K562 (cell line): ENCODE results near the gene SMIM41. TPM values are rescaled to one million over a fixed set of nuclear protein-coding genes. Genes with fewer than 3 reads are reported as not detected.

Experiments
- ATAC-seq: fragments of 200-7000 bp; cut with Tn5 transposase; 3 replicates; pipeline ENCODE4 v1.9.1; 2020; ENCODE audit warnings: moderate library complexity
- BruUV-seq: library from RNA; stranded (reverse); fragments of 400-500 nt; replicated peaks from 2 replicates; lab custom pipeline; 2021; lab: Mats Ljungman, UMichigan
- CTCF ChIA-PET: fragments of 300-600 bp; formaldehyde crosslinking; extraction: SDS; loops from one replicate; lab custom pipeline; 2021; ENCODE audit warnings: low intra/inter-chr PET ratio; lab: Yijun Ruan, JAX
- POLR2A ChIA-PET: fragments of 300-600, 350-650 bp; sonication (Branson Sonifier 250); formaldehyde crosslinking; extraction: SDS; loops from one replicate; lab custom pipeline; 2021; ENCODE audit warnings: antibody characterized with exemption, inconsistent platforms; lab: Yijun Ruan, JAX
- DNase-seq, 4 experiments: peaks; one replicate each; pipeline versions ENCODE4 v3.0.0 to v3.0.0-alpha.2; 2011 to 2018; ENCODE audit warnings: low spot score in 3 of 4, mixed read lengths in 3 of 4; ENCODE audit errors: extremely low read depth in 1 of 4
- FAIRE-seq: peaks from 2 replicates; lab custom pipeline; 2011; peaks lifted over from hg19 to GRCh38; lab: Jason Lieb, UNC
- H2AFZ ChIP-seq: 2 replicates; pipeline ENCODE4 v1.6.0; 2011; ENCODE audit warnings: low read depth, low read length, control low read depth, inconsistent platforms
- H3K27ac ChIP-seq: fragments of 200-600 bp; 3 replicates; pipeline ENCODE4 v1.8.0; 2011; ENCODE audit warnings: low read depth, mild to moderate bottlenecking, control low read depth, inconsistent platforms, low read length, moderate library complexity, mixed read lengths; ENCODE audit errors: extremely low read depth
- H3K27me3 ChIP-seq, 2 experiments: fragments of 300-600 bp in 1 of 2; 2 replicates in 1 of 2; 3 replicates in 1 of 2; pipeline versions ENCODE4 v1.6.0 to v1.8.0; 2011; ENCODE audit warnings: inconsistent platforms in 2 of 2, low read length in 2 of 2, mild to moderate bottlenecking in 1 of 2, mixed read lengths in 1 of 2, moderate library complexity in 1 of 2; ENCODE audit not compliant: control insufficient read depth in 2 of 2, insufficient read depth in 2 of 2
- H3K36me3 ChIP-seq: fragments of 300-600 bp; 3 replicates; pipeline ENCODE4 v1.8.0; 2011; ENCODE audit warnings: mild to moderate bottlenecking, low read length, inconsistent platforms; ENCODE audit not compliant: control insufficient read depth, insufficient read depth
- H3K4me1 ChIP-seq, 2 experiments: fragments of 200-600 bp in 1 of 2; replicated peaks in 1 of 2; 2 replicates in 1 of 2; 3 replicates in 1 of 2; pipeline versions ENCODE4 v1.5.1 to v1.8.0; 2011; ENCODE audit warnings: inconsistent platforms in 2 of 2, low read length in 2 of 2, mild to moderate bottlenecking in 1 of 2, mixed read lengths in 1 of 2, moderate library complexity in 1 of 2; ENCODE audit not compliant: control insufficient read depth in 2 of 2, insufficient read depth in 2 of 2
- H3K4me2 ChIP-seq: 2 replicates; pipeline ENCODE4 v1.6.1; 2011; ENCODE audit warnings: low read length, control low read depth, inconsistent platforms, mixed read lengths; ENCODE audit not compliant: insufficient read depth
- H3K4me3 ChIP-seq: fragments of 200-600 bp; sonication (generic), shearing (Covaris generic); 2 replicates; pipeline ENCODE4 v1.5.1; 2016; ENCODE audit warnings: control low read depth, inconsistent platforms
- H3K79me2 ChIP-seq: fragments of 200-600 bp; 3 replicates; pipeline ENCODE4 v1.8.0; 2011; ENCODE audit warnings: low read length, inconsistent platforms; ENCODE audit not compliant: control insufficient read depth, insufficient read depth
- H3K9ac ChIP-seq, 2 experiments: 2 replicates each; pipeline versions ENCODE4 v1.6.0 to v1.6.1; 2011; ENCODE audit warnings: low read depth in 2 of 2, low read length in 2 of 2, control low read depth in 1 of 2, inconsistent platforms in 1 of 2, mild to moderate bottlenecking in 1 of 2, mixed read lengths in 1 of 2; ENCODE audit not compliant: insufficient read depth in 1 of 2
- H3K9me1 ChIP-seq: one replicate; pipeline ENCODE4 v1.6.0; 2011; ENCODE audit warnings: inconsistent platforms, mild to moderate bottlenecking, low read length, moderate library complexity; ENCODE audit not compliant: control insufficient read depth, insufficient read depth
- H3K9me3 ChIP-seq: replicated peaks from 2 replicates; pipeline ENCODE4 v1.5.1; 2011; ENCODE audit warnings: low read depth, low read length, inconsistent platforms; ENCODE audit not compliant: control insufficient read depth, insufficient read depth
- H4K20me1 ChIP-seq: replicated peaks from 2 replicates; pipeline ENCODE4 v1.6.1; 2011; ENCODE audit warnings: low read length, inconsistent platforms, mixed read lengths; ENCODE audit not compliant: control insufficient read depth, insufficient read depth
- BCOR ChIP-seq: fragments of 450-650 bp; IDR thresholded peaks from 2 replicates; pipeline ENCODE4 v1.6.1; 2016
- CREBBP ChIP-seq: IDR thresholded peaks from one replicate; pipeline ENCODE4 v1.6.1; 2012; ENCODE audit warnings: low read depth, mild to moderate bottlenecking, control low read depth, inconsistent platforms, low read length
- CREM ChIP-seq: IDR thresholded peaks from 2 replicates; pipeline ENCODE4 v1.6.1; 2014; ENCODE audit warnings: antibody characterized with exemption, low read depth
- HMGN3 ChIP-seq: IDR thresholded peaks from 2 replicates; pipeline ENCODE4 v1.6.1; 2011; ENCODE audit warnings: borderline replicate concordance, low read depth, mild to moderate bottlenecking, mixed read lengths, low read length; ENCODE audit not compliant: insufficient read length; ENCODE audit errors: extremely low read depth
- KAT7 ChIP-seq: sonication (generic); formaldehyde crosslinking; IDR thresholded peaks from 2 replicates; pipeline ENCODE4 v1.8.0; 2022; ENCODE audit warnings: missing genetic modification reagents, mild to moderate bottlenecking, borderline replicate concordance
- RBBP5 ChIP-seq: fragments of 200-600 bp; sonication (generic); IDR thresholded peaks from 2 replicates; pipeline ENCODE4 v1.6.1; 2012; ENCODE audit warnings: borderline replicate concordance, mild to moderate bottlenecking, low read length, control low read depth, inconsistent platforms; ENCODE audit not compliant: insufficient read depth, poor library complexity, severe bottlenecking
- ZFX ChIP-seq: sonication (generic); formaldehyde crosslinking; IDR thresholded peaks from 2 replicates; pipeline ENCODE4 v1.8.0; 2022; ENCODE audit warnings: mild to moderate bottlenecking, missing genetic modification reagents, moderate library complexity
- WGBS: fragments of 100-300 bp; shearing (Covaris generic); methylation state at CpG from one replicate; pipeline ENCODE4 v1.1.6; 2016; ENCODE audit warnings: low coverage, mixed read lengths; ENCODE audit not compliant: insufficient coverage; ENCODE audit errors: missing lambda C conversion rate; 5-methylcytosine and 5-hydroxymethylcytosine counted together
- in situ Hi-C: fragments of 300-500 bp; cut with MboI; formaldehyde crosslinking; loops from 4 replicates; pipeline ENCODE4 v1.15.0; 2018; ENCODE audit warnings: inconsistent platforms, mixed read lengths
- intact Hi-C: fragments of 100-400 bp; cut with micrococcal nuclease; formaldehyde crosslinking; loops from 2 replicates; pipeline ENCODE4 v1.14.2; 2022
- polyA plus RNA-seq, 8 experiments: library from polyadenylated mRNA; depleted of rRNA in 4 of 8; stranded (reverse) in 5 of 8; unstranded in 3 of 8; fragments of >200 nt; fragmentation: Nextera tagmentation in 2 of 8; fragmentation: Illumina TruSeq in 1 of 8; extraction: Ambion mirVana in 2 of 8; extraction: Trizol in 1 of 8; gene quantifications; 2 replicates each; pipeline versions ENCODE4 v1.2.1 to v1.2.3, GENCODE V29; 2011 to 2014; ENCODE audit warnings: inconsistent platforms in 1 of 8, missing spikeins in 1 of 8
- total RNA-seq, 7 experiments: library from RNA; depleted of rRNA in 6 of 7; stranded (reverse); fragments of >200 nt in 6 of 7; fragmentation: Illumina TruSeq in 2 of 7; extraction: Trizol in 2 of 7; gene quantifications; 2 replicates each; pipeline versions ENCODE4 v1.2.1 to v1.2.3, GENCODE V29; 2011 to 2021; ENCODE audit warnings: low replicate concordance in 1 of 7
- TF ChIP-seq, protein P1 (sequence below): sonication (generic); formaldehyde crosslinking; IDR thresholded peaks from 2 replicates; pipeline ENCODE4 v1.9.0; 2022; ENCODE audit warnings: mild to moderate bottlenecking, missing genetic modification reagents

Gene SMIM41
- total and polyA plus RNA-seq, 9 of the 15 experiments (the other 6 are each of a cell fraction or from before 2014, with no cell fraction given): not detected

DNA sequence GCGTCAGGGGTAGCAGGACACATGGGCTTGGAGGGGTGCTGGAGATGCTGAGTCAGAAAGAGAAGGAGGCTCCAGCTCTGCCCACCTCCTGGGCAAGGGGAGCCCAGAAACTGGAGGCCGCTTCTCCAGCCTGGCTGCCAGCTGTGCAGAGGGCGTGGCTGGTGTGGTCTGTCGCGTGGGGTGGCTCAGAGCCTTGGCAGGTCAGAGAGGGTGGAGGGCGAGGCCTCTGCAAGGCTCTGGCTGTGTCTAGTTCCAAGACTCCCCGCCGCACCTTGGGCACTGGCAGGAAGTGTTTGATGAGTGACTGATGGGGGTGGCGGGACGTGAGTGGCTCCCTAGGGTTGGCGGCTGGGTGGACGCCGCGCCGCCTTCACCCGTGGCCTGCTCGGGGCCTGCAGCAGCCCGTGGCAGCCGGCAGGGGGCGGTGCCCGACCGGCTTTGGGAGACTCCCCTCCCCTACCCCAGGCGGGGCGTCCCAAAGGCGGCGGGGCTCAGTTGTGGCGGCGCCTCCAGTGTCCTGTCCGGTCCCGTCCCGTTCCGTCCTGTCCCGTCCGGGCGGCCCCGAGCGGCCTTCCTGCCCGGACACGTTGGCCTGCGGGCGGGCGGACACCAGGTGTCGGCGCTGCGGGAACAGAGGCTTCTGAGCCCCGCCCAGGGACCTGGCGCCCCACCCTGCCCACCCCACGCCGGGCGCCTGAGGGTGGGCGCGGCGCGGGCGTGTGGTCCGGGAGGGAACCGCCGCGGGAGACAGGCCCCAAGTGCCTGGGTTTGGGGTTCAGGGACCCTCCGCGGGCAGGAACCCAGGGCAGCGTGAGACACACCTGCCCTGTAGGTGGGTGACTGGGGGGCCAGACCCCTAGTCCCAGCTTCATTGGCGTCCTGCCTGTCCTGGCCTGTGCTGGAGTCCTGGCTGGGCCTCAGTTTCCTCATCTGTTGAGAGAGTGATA lies 72.6 kb downstream of the SMIM41 start (continued):
- TF ChIP-seq KAT7 (CRISPR knock-in tag): no peak
- TF ChIP-seq CREBBP: no peak
- TF ChIP-seq HMGN3: no peak
- TF ChIP-seq CREM: no peak
- TF ChIP-seq RBBP5: peak; percentile 10

DNA sequence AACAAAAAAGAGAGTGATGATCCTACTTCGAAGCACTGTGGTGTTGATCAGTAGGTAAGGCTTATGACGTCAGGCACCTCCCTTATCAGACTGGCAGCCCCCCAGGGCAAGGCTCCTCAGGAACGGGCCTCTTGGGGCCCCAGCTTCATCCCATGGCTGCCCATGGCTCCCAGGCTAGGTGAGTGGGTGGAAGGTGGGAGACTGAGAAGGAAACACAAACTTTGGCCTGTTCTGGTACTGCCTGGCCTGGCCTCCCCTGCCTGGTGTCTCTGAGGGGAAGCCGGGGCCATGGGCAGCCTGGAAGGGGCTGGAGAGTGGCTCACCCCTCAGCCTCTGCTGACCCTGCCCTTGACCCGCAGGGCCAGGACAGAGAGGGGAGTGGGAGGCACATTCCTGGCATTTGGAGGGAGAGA lies 73.4 kb downstream of the SMIM41 start:
- no peaks in the 10 kb centered on the region for H3K79me2 ChIP-seq
- H3K4me3 ChIP-seq: no peak overlapping the region
- intact Hi-C loops: loop anchor here (10.0 kb wide), 2 partner anchors 212 to 432 kb away; partner anchors contain the start of gene KRT85
- TF ChIP-seq BCOR (0 out of 2 replicates have a peak, but pooled peaks have one; percentile 10), ZFX (no peak)
- TF ChIP-seq, protein P1, sequence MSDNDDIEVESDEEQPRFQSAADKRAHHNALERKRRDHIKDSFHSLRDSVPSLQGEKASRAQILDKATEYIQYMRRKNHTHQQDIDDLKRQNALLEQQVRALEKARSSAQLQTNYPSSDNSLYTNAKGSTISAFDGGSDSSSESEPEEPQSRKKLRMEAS: 0 out of 2 replicates have a peak, but pooled peaks have one; percentile 30
- peaks cover 4 to 21% of the 10 kb centered on the region in 2 experiments; a peak in 4 of 5 replicates for H3K4me1 ChIP-seq
- DNase-seq (no peak), ATAC-seq (no peak), FAIRE-seq (no peak)
- no peaks in the 10 kb centered on the region for H3K9me3 ChIP-seq
- H3K36me3 ChIP-seq: no peaks in the 10 kb centered on the region
- no peaks in the 10 kb centered on the region for H3K9me1 ChIP-seq
- H3K4me2 ChIP-seq: no peak overlapping the region
- POLR2A ChIA-PET: interaction anchor here (0.7 to 1.2 kb wide), 2 partner anchors 727 to 1745 kb away, joined by 3 to 4 read pairs; no protein-coding TSS in a partner anchor
- no TSS peak for BruUV-seq
- 18% methylated on average over 5 of the region's 5 CpGs for WGBS
- H3K27me3 ChIP-seq: peaks cover 0 to 5% of the 10 kb centered on the region in 2 experiments; a peak in 1 of 5 replicates
- in situ Hi-C loops: no loop called here
- H3K9ac ChIP-seq: no peak overlapping the region
- H2AFZ ChIP-seq: no peak overlapping the region
- 0 out of 2 replicates have a peak, but pooled peaks cover 6% of the 10 kb centered on the region for H4K20me1 ChIP-seq
- CTCF ChIA-PET: no interaction called here
- no peak overlapping the region for H3K27ac ChIP-seq
